Hematopoietic multipotent progenitor cell treated with erythropoietin and hydrocortisone succinate and interleukin-3 and kit ligand, for 8 days (in vitro differentiated cells): ENCODE measurements around the gene TMEM151B.

ENCODE experiments used
- DNase-seq: peaks from one replicate; pipeline ENCODE4 v3.0.0-alpha.2; 2015

TMEM151B gene

GRCh38 chr6:44285552-44286284, 15.5 kb downstream of the TMEM151B start:
- peak; percentile 38 for DNase-seq

- no peak for DNase-seq
Observed at GRCh38 chr6:44286285-44286565, 16.0 kb downstream of the TMEM151B start.

- DNase-seq = no peak
Observed at GRCh38 chr6:44286747-44287146, 16.5 kb downstream of the TMEM151B start.

- DNase-seq = no peak
Observed at GRCh38 chr6:44289726-44290260, 19.5 kb downstream of the TMEM151B start.

- no peak for DNase-seq
Observed at GRCh38 chr6:44291841-44292240, 21.6 kb downstream of the TMEM151B start.

- DNase-seq = no peak
Observed at GRCh38 chr6:44292661-44293365, 22.6 kb downstream of the TMEM151B start.

- DNase-seq = no peak
Observed at GRCh38 chr6:44294832-44295791, 24.9 kb downstream of the TMEM151B start.

- DNase-seq = peak; percentile 16
Observed at GRCh38 chr6:44297063-44298038, 27.1 kb downstream of the TMEM151B start.

GRCh38 chr6:44298055-44298803, 28.0 kb downstream of the TMEM151B start:
- DNase-seq = no peak

- no peak for DNase-seq
Observed at GRCh38 chr6:44298864-44299263, 28.6 kb downstream of the TMEM151B start.

GRCh38 chr6:44300292-44300823, 30.1 kb downstream of the TMEM151B start:
- DNase-seq = no peak

GRCh38 chr6:44301106-44301505, 30.9 kb downstream of the TMEM151B start:
- DNase-seq = no peak

- no peak for DNase-seq
Observed at GRCh38 chr6:44301782-44302564, 31.7 kb downstream of the TMEM151B start.

- DNase-seq = no peak
Observed at GRCh38 chr6:44302856-44303255, 32.6 kb downstream of the TMEM151B start.

- DNase-seq = no peak
Observed at GRCh38 chr6:44303842-44304241, 33.6 kb downstream of the TMEM151B start.

- DNase-seq = peak; percentile 47
Observed at GRCh38 chr6:44304282-44305199, 34.3 kb downstream of the TMEM151B start.

GRCh38 chr6:44305200-44305725, 35.0 kb downstream of the TMEM151B start:
- no peak for DNase-seq

GRCh38 chr6:44306710-44307109, 36.5 kb downstream of the TMEM151B start:
- DNase-seq = no peak

GRCh38 chr6:44307217-44307616, 37.0 kb downstream of the TMEM151B start:
- no peak for DNase-seq
